ENCODE measurements around the gene PDGFRB. TPM values are rescaled to one million over a fixed set of nuclear protein-coding genes. Genes with fewer than 3 reads are reported as not detected.

The PDGFRB gene
- polyA plus RNA-seq, 1 donor from 2014 or later: not detected

GRCh38 chr5:150184990-150185912 lies 29.6 kb upstream of the PDGFRB start:
- no peak overlapping the region for H3K4me3 ChIP-seq (ENCODE audit: low read length)
- no peak overlapping the region for H3K9ac ChIP-seq (ENCODE audit: low read length)
- no peak overlapping the region for H2AFZ ChIP-seq (ENCODE audit: low read depth, low read length)
- no peak overlapping the region for H3K27ac ChIP-seq (ENCODE audit: low read length)
- H3K9me2 ChIP-seq (ENCODE audit: insufficient read depth, low read length): no peaks in the 10 kb centered on the region
- no peak overlapping the region for H3K4me2 ChIP-seq (ENCODE audit: low read length)
- peaks cover 25% of the 10 kb centered on the region for H3K27me3 ChIP-seq (ENCODE audit: insufficient read depth, low read depth, low read length)
- H3K36me3 ChIP-seq (ENCODE audit: insufficient read depth, low read length): no peaks in the 10 kb centered on the region
- no peaks in the 10 kb centered on the region for H4K20me1 ChIP-seq (ENCODE audit: insufficient read depth)
- no peaks in the 10 kb centered on the region for H3F3A ChIP-seq (ENCODE audit: insufficient read depth, low read length, poor library complexity, severe bottlenecking)
- no peaks in the 10 kb centered on the region for H3K9me3 ChIP-seq (ENCODE audit: low read length)
- TF ChIP-seq EP300 (conservative IDR thresholded peaks at IDR 0.05; ENCODE audit: poor library complexity, severe bottlenecking): no peak
- no peak for TF ChIP-seq RAD21 (conservative IDR thresholded peaks at IDR 0.05)
- TF ChIP-seq SMC3 (conservative IDR thresholded peaks at IDR 0.05; ENCODE audit: poor library complexity): no peak
- no peak for TF ChIP-seq MXI1 (conservative IDR thresholded peaks at IDR 0.05; ENCODE audit: poor library complexity, severe bottlenecking)
- TF ChIP-seq CTCF (IDR thresholded peaks at IDR 0.05; ENCODE audit: poor library complexity, severe bottlenecking): no peak
- TF ChIP-seq EZH2 (IDR thresholded peaks at IDR 0.05; ENCODE audit: borderline replicate concordance, insufficient read depth, low read length, poor library complexity, severe bottlenecking): no peak
- TF ChIP-seq POLR2AphosphoS5 (IDR thresholded peaks at IDR 0.05): no peak
- TF ChIP-seq TAF1 (IDR thresholded peaks at IDR 0.05; ENCODE audit: low read depth): no peak
- H3K79me2 ChIP-seq (replicated peaks; ENCODE audit: insufficient read depth, low read length): no peaks in the 10 kb centered on the region

- H3K9ac ChIP-seq (ENCODE audit: low read length): no peak overlapping the region
- TF ChIP-seq POLR2AphosphoS5 (IDR thresholded peaks at IDR 0.05) (no peak), EZH2 (IDR thresholded peaks at IDR 0.05; ENCODE audit: borderline replicate concordance, insufficient read depth, low read length, poor library complexity, severe bottlenecking) (no peak), SMC3 (conservative IDR thresholded peaks at IDR 0.05; ENCODE audit: poor library complexity) (no peak), RAD21 (conservative IDR thresholded peaks at IDR 0.05) (no peak), CTCF (IDR thresholded peaks at IDR 0.05; ENCODE audit: poor library complexity, severe bottlenecking) (no peak), REST (IDR thresholded peaks at IDR 0.05; ENCODE audit: borderline replicate concordance) (no peak), MXI1 (conservative IDR thresholded peaks at IDR 0.05; ENCODE audit: poor library complexity, severe bottlenecking) (no peak), EP300 (conservative IDR thresholded peaks at IDR 0.05; ENCODE audit: poor library complexity, severe bottlenecking) (no peak), TAF1 (IDR thresholded peaks at IDR 0.05; ENCODE audit: low read depth) (no peak)
- H3K9me3 ChIP-seq (ENCODE audit: low read length): no peaks in the 10 kb centered on the region
- no peaks in the 10 kb centered on the region for H3K36me3 ChIP-seq (ENCODE audit: insufficient read depth, low read length)
- no peaks in the 10 kb centered on the region for H4K20me1 ChIP-seq (ENCODE audit: insufficient read depth)
- H3K27me3 ChIP-seq (ENCODE audit: insufficient read depth, low read depth, low read length): peaks cover 12% of the 10 kb centered on the region
- H3K4me3 ChIP-seq (ENCODE audit: low read length): no peak overlapping the region
- H3K4me2 ChIP-seq (ENCODE audit: low read length): no peak overlapping the region
- H3K27ac ChIP-seq (ENCODE audit: low read length): no peak overlapping the region
- H2AFZ ChIP-seq (ENCODE audit: low read depth, low read length): no peak overlapping the region
- no peaks in the 10 kb centered on the region for H3F3A ChIP-seq (ENCODE audit: insufficient read depth, low read length, poor library complexity, severe bottlenecking)
- H3K79me2 ChIP-seq (replicated peaks; ENCODE audit: insufficient read depth, low read length): no peaks in the 10 kb centered on the region
- no peaks in the 10 kb centered on the region for H3K9me2 ChIP-seq (ENCODE audit: insufficient read depth, low read length)
Measured at GRCh38 chr5:150184006-150184405, 28.4 kb upstream of the PDGFRB start.

Measured in neural cell (in vitro differentiated cells).